Erythroblast (primary cell): ENCODE results near the gene PPHLN1.
"Not testable (repeated sequence)": the region's sequence is repeated elsewhere in the genome, so short reads cannot be mapped to it uniquely, and the experiment has no call there.

Experiments used
- DNase-seq, 2 experiments: peaks; one replicate each; lab custom pipeline; 2025; lab: John Stamatoyannopoulos, UW
- GATA1 ChIP-seq: IDR thresholded peaks from 2 replicates; pipeline ENCODE4 v1.6.1; 2011; ENCODE audit warnings: low read depth, mild to moderate bottlenecking, control low read depth, low read length, moderate library complexity
- POLR2A ChIP-seq: IDR thresholded peaks from 2 replicates; pipeline ENCODE4 v1.6.1; 2011; ENCODE audit warnings: mild to moderate bottlenecking, low read length

PPHLN1 gene

GRCh38 chr12:42298887-42299286, 27.1 kb upstream of the PPHLN1 start:
- no peak for DNase-seq

DNA sequence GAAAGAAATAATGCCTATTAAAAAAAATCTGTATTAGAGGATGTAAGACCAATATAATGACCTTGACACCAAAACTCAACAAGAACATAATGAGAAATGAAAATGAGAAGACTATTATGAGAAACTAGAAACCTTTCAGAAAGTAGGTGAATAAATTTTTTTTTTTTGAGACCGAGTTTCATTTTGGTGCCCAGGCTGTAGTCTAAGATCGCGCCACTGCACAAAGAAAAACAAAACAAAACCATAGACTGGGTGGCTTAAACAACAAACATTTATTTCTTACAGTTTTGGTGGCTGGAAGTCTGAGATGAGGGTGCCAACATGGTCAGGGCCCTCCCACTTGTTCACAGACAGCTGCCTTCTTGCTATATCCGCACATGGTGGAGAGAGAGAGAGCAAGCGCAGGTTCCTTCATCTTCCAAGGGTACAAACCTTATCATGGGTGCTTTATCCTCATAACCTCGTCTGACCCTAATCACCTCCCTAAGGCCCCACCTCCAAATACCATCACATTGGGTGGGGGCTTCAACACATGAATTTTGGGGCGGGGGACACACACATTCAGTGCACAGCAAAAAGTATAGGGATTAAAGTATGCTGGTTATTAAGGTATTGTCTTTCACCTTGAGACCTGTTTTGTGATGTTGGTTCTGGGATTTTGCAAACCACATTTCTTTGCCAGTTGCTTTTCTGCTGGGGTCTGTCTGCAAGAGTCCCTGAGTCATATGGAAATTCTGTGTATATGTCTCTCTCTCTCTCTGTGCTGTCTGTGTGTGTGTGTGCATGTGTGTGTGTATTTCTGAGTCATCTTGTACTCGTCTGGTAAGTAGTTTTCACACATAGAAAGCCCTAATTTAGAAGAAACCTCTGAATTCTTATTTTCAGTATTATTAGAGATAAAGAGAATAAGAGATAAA, 26.3 kb upstream of the PPHLN1 start:
- no peak for DNase-seq
- TF ChIP-seq POLR2A (no peak), GATA1 (no peak)

More at GRCh38 chr12:42298887-42299286, 27.1 kb upstream of the PPHLN1 start:
- TF ChIP-seq POLR2A (no peak), GATA1 (no peak)

- no peak for DNase-seq
- TF ChIP-seq POLR2A (no peak), GATA1 (no peak)
Measured at GRCh38 chr12:42306297-42306696, 19.7 kb upstream of the PPHLN1 start.

- no peak for DNase-seq
- TF ChIP-seq POLR2A (no peak), GATA1 (no peak)
Measured at GRCh38 chr12:42308390-42308789, 17.6 kb upstream of the PPHLN1 start.

- DNase-seq: no peak
- TF ChIP-seq POLR2A (no peak), GATA1 (no peak)
Measured at GRCh38 chr12:42309996-42310395, 16.0 kb upstream of the PPHLN1 start.

- TF ChIP-seq POLR2A: no peak
- TF ChIP-seq GATA1: no peak
- DNase-seq: no peak
Measured at GRCh38 chr12:42315108-42315507, 10.9 kb upstream of the PPHLN1 start.

DNA sequence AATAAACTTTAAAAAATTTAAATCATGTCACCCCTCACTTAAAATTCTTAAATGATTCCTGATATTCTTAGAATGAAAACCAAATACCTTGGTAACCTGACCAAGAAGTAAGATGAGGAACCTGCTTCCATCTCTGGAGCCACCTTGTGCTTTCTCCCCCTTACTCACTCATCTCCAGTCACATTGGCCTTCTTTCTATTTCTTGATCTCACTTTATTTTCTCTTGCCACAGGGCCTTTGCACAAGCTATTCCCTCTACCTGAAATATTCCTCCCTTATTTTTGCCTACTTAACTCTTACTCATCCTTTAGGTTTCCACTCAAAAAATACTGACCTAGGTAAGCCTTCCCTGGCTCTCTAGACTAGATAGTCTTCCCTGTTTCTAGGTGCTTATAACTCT, 5.2 kb upstream of the PPHLN1 start:
- TF ChIP-seq POLR2A (no peak), GATA1 (no peak)
- DNase-seq: no peak

DNA sequence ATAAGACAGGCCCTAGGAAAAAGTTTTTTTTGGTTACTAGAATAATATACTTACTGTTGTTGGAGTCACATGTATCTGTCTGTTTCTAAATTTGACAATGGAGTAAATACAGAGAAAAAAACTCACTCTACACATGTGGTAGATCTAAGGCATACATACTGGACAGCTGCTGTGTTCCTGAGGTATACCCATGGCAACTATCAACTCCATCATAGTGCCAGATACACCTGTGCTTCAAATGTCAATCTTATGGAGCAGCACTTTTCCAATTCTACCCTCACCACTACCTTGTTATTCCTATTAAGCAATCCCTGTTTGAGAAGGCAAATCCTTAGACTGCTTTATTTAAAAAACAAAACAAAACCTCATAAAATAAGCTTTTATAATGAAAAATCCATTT, 3.4 kb upstream of the PPHLN1 start:
- no peak for DNase-seq
- TF ChIP-seq POLR2A (no peak), GATA1 (no peak)

- no peak for TF ChIP-seq GATA1
- TF ChIP-seq POLR2A: no peak
- no peak for DNase-seq
Measured at GRCh38 chr12:42323856-42324255, 2.1 kb upstream of the PPHLN1 start.

- no peak for TF ChIP-seq POLR2A
- no peak for TF ChIP-seq GATA1
- no peak for DNase-seq
Measured at GRCh38 chr12:42325326-42325652, 678 bp upstream of the PPHLN1 start.

DNA sequence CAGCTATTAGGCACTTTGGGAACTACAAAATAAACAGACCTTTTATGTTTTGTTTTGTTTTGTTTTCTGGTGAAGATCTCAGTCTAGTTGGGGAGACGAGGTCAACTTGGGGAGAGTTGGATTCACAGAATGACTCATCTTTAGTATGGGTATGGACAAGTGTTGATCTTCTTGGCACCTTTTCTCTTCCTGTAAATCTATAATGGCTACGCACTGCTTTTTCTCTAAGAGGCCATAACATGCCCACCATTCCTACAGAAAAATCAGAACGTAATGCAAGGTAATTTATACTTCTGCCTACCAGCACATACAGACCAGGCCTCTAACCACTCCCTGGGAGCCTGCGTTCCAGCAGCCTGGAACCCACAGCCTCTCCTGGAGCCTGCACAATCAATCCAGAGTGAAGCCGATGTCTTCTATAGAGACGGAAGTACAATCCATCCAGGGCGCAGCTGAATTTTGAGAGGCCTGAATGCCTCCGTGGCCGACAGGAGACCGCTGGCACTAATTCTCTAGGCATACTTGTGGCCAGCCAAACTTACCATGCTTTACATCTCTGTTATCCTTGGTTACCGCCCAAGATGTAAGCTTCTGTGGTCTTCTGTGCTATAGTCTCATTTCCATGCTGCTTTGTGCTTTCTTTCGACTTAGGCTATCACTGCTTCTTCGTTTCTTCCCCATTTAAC, 717 bp downstream of the PPHLN1 start:
- no peak for TF ChIP-seq POLR2A
- TF ChIP-seq GATA1: no peak
- DNase-seq: peak; percentile 56 to 76

GRCh38 chr12:42327227-42327590, 1.2 kb downstream of the PPHLN1 start:
- TF ChIP-seq GATA1 (no peak), POLR2A (no peak)

GRCh38 chr12:42330097-42330496, 4.1 kb downstream of the PPHLN1 start:
- not testable (repeated sequence) for DNase-seq

More at GRCh38 chr12:42327227-42327590, 1.2 kb downstream of the PPHLN1 start:
- no peak for DNase-seq
